PFSK-1 (cell line): Measurements from ENCODE around the gene GNRHR.

Experiments used
- FOXP2 ChIP-seq: optimal IDR thresholded peaks from 2 replicates; pipeline ENCODE3; 2011; ENCODE audit warnings: borderline replicate concordance, control low read depth, inconsistent platforms; ENCODE audit not compliant: insufficient read depth; ENCODE audit errors: extremely low read length, extremely low read depth
- POLR2AphosphoS5 ChIP-seq: IDR thresholded peaks from 2 replicates; pipeline ENCODE4 v1.6.1; 2012; ENCODE audit warnings: low read depth, mild to moderate bottlenecking, control low read depth, low read length, moderate library complexity
- REST ChIP-seq, 2 experiments: IDR thresholded peaks; 2 replicates each; pipeline versions ENCODE4 v1.6.1 to v1.8.0; 2011 to 2012; ENCODE audit warnings: low read depth in 2 of 2, low read length in 2 of 2, control low read depth in 1 of 2, inconsistent platforms in 1 of 2, mild to moderate bottlenecking in 1 of 2, moderate library complexity in 1 of 2; ENCODE audit not compliant: insufficient read depth in 1 of 2
- SIN3A ChIP-seq: IDR thresholded peaks from 2 replicates; pipeline ENCODE4 v1.6.1; 2012; ENCODE audit warnings: mild to moderate bottlenecking, low read length, moderate library complexity, borderline replicate concordance; ENCODE audit not compliant: insufficient read depth
- TAF1 ChIP-seq: IDR thresholded peaks from 2 replicates; pipeline ENCODE4 v1.6.1; 2012; ENCODE audit warnings: low read length, control low read depth, borderline replicate concordance; ENCODE audit not compliant: insufficient read depth

GRCh38 chr4:67712000-67712625 lies 42.1 kb downstream of the GNRHR start:
- TF ChIP-seq SIN3A (no peak), POLR2AphosphoS5 (no peak), REST (IDR thresholded peaks at IDR 0.05; ENCODE audit: insufficient read depth in 1 of 2, low read depth in 2 of 2, low read length in 2 of 2) (no peak), FOXP2 (no peak), TAF1 (no peak)
